ENCODE data around the gene CHD9NB. TPM values are rescaled to one million over a fixed set of nuclear protein-coding genes. Genes with fewer than 3 reads are reported as not detected.

Gene CHD9NB
- total RNA-seq (under 1 TPM in 1 of 2 donors, not detected in 1; 0.31 TPM), total RNA-seq (0 reads per million in 2 donors)

- H3K27me3 Mint-ChIP-seq, result no peaks in the 10 kb centered on the region
- DNase-seq (no peak), ATAC-seq (no peak)
- H3K9me3 ChIP-seq (ENCODE audit: control insufficient read depth, low read length, poor library complexity, severe bottlenecking), result no peaks in the 10 kb centered on the region
- H3K4me3 Mint-ChIP-seq, result no peak within 1 kb of the TSS
- H3K4me1 Mint-ChIP-seq, result peaks cover 10% of the 10 kb centered on the region
- no peak within 1 kb of the TSS for H3K27ac Mint-ChIP-seq
- H3K36me3 Mint-ChIP-seq (ENCODE audit: low read depth), result no peaks in the 10 kb centered on the region
Measured at GRCh38 chr16:53052519-53053501, at the start of gene CHD9NB. CHD9NB (minus strand) TSS chr16:53052897; CDS start chr16:53044158, 8,739 bp downstream.

- Mint-ChIP-seq H3K4me1 (peaks cover 13% of the 10 kb centered on the region), H3K4me3 (no peak overlapping the region), H3K36me3 (ENCODE audit: low read depth) (no peaks in the 10 kb centered on the region), H3K27me3 (no peaks in the 10 kb centered on the region), H3K27ac (peak overlapping the region; percentile 96)
- ATAC-seq (no peak), DNase-seq (no peak)
- H3K9me3 ChIP-seq (ENCODE audit: control insufficient read depth, low read length, poor library complexity, severe bottlenecking), result no peaks in the 10 kb centered on the region
Measured at GRCh38 chr16:53100889-53101288, 48.2 kb upstream of the CHD9NB start.

GRCh38 chr16:53100131-53100748 lies 47.5 kb upstream of the CHD9NB start:
- H3K4me1 Mint-ChIP-seq, result peaks cover 13% of the 10 kb centered on the region
- DNase-seq (no peak), ATAC-seq (no peak)
- peak overlapping the region; percentile 90 for H3K4me3 Mint-ChIP-seq
- H3K36me3 Mint-ChIP-seq (ENCODE audit: low read depth), result no peaks in the 10 kb centered on the region
- H3K27me3 Mint-ChIP-seq, result no peaks in the 10 kb centered on the region
- H3K9me3 ChIP-seq (ENCODE audit: control insufficient read depth, low read length, poor library complexity, severe bottlenecking), result no peaks in the 10 kb centered on the region
- H3K27ac Mint-ChIP-seq, result peak overlapping the region; percentile 96

- ATAC-seq (peak; percentile 79), DNase-seq (peak; percentile 20 to 57 (median 41))
- Mint-ChIP-seq H3K27me3 (no peaks in the 10 kb centered on the region), H3K4me1 (peaks cover 13% of the 10 kb centered on the region), H3K27ac (peak overlapping the region; percentile 96), H3K4me3 (peak overlapping the region; percentile 90), H3K36me3 (ENCODE audit: low read depth) (no peaks in the 10 kb centered on the region)
- H3K9me3 ChIP-seq (ENCODE audit: control insufficient read depth, low read length, poor library complexity, severe bottlenecking), result no peaks in the 10 kb centered on the region
Measured at GRCh38 chr16:53099318-53100130, 46.8 kb upstream of the CHD9NB start.

GRCh38 chr16:53098526-53099317 lies 46.0 kb upstream of the CHD9NB start:
- ATAC-seq (peak; percentile 74), DNase-seq (peak in 2 of 3 donors; percentile 6 to 36)
- H3K36me3 Mint-ChIP-seq (ENCODE audit: low read depth), result no peaks in the 10 kb centered on the region
- H3K27me3 Mint-ChIP-seq, result no peaks in the 10 kb centered on the region
- peak overlapping the region; percentile 96 for H3K27ac Mint-ChIP-seq
- H3K4me1 Mint-ChIP-seq, result peaks cover 18% of the 10 kb centered on the region
- H3K4me3 Mint-ChIP-seq, result peak overlapping the region; percentile 90
- H3K9me3 ChIP-seq (ENCODE audit: control insufficient read depth, low read length, poor library complexity, severe bottlenecking), result no peaks in the 10 kb centered on the region

- H3K4me3 Mint-ChIP-seq, result no peak overlapping the region
- H3K9me3 ChIP-seq (ENCODE audit: control insufficient read depth, low read length, poor library complexity, severe bottlenecking), result no peaks in the 10 kb centered on the region
- H3K27me3 Mint-ChIP-seq, result no peaks in the 10 kb centered on the region
- peaks cover 21% of the 10 kb centered on the region for H3K4me1 Mint-ChIP-seq
- no peak overlapping the region for H3K27ac Mint-ChIP-seq
- DNase-seq (no peak), ATAC-seq (no peak)
- H3K36me3 Mint-ChIP-seq (ENCODE audit: low read depth), result no peaks in the 10 kb centered on the region
Measured at GRCh38 chr16:53097190-53097589, 44.5 kb upstream of the CHD9NB start.

- no peaks in the 10 kb centered on the region for H3K36me3 Mint-ChIP-seq (ENCODE audit: low read depth)
- peak overlapping the region; percentile 53 for H3K27ac Mint-ChIP-seq
Measured at GRCh38 chr16:53094013-53094630, 41.4 kb upstream of the CHD9NB start.

GRCh38 chr16:53093162-53093744 lies 40.6 kb upstream of the CHD9NB start:
- no peaks in the 10 kb centered on the region for H3K27me3 Mint-ChIP-seq
- DNase-seq (no peak), ATAC-seq (no peak)
- no peaks in the 10 kb centered on the region for H3K9me3 ChIP-seq (ENCODE audit: control insufficient read depth, low read length, poor library complexity, severe bottlenecking)
- H3K4me1 Mint-ChIP-seq, result peaks cover 23% of the 10 kb centered on the region
- no peak overlapping the region for H3K4me3 Mint-ChIP-seq
- no peaks in the 10 kb centered on the region for H3K36me3 Mint-ChIP-seq (ENCODE audit: low read depth)
- peak overlapping the region; percentile 53 for H3K27ac Mint-ChIP-seq

More at GRCh38 chr16:53094013-53094630, 41.4 kb upstream of the CHD9NB start:
- H3K9me3 ChIP-seq (ENCODE audit: control insufficient read depth, low read length, poor library complexity, severe bottlenecking), result no peaks in the 10 kb centered on the region
- Mint-ChIP-seq H3K4me3 (no peak overlapping the region), H3K4me1 (peaks cover 28% of the 10 kb centered on the region), H3K27me3 (no peaks in the 10 kb centered on the region)
- DNase-seq, result no peak
- peak; percentile 45 for ATAC-seq

GRCh38 chr16:53092284-53092683 lies 39.6 kb upstream of the CHD9NB start:
- peaks cover 21% of the 10 kb centered on the region for H3K4me1 Mint-ChIP-seq
- no peak for DNase-seq
- no peak overlapping the region for H3K27ac Mint-ChIP-seq
- no peaks in the 10 kb centered on the region for H3K36me3 Mint-ChIP-seq (ENCODE audit: low read depth)
- no peaks in the 10 kb centered on the region for H3K27me3 Mint-ChIP-seq
- ATAC-seq, result no peak
- no peaks in the 10 kb centered on the region for H3K9me3 ChIP-seq (ENCODE audit: control insufficient read depth, low read length, poor library complexity, severe bottlenecking)
- H3K4me3 Mint-ChIP-seq, result no peak overlapping the region

GRCh38 chr16:53091466-53092211 lies 38.9 kb upstream of the CHD9NB start:
- no peak for DNase-seq
- no peaks in the 10 kb centered on the region for H3K9me3 ChIP-seq (ENCODE audit: control insufficient read depth, low read length, poor library complexity, severe bottlenecking)
- H3K27me3 Mint-ChIP-seq, result no peaks in the 10 kb centered on the region
- peak overlapping the region; percentile 66 for H3K27ac Mint-ChIP-seq
- ATAC-seq, result peak; percentile 37
- H3K36me3 Mint-ChIP-seq (ENCODE audit: low read depth), result no peaks in the 10 kb centered on the region
- peaks cover 22% of the 10 kb centered on the region for H3K4me1 Mint-ChIP-seq
- peak overlapping the region; percentile 63 for H3K4me3 Mint-ChIP-seq
